WTC11 (cell line): Measurements from ENCODE around the gene PIAS2.

ENCODE experiments used
- ATF1 ChIP-seq: sonication (generic); formaldehyde crosslinking; IDR thresholded peaks from 2 replicates; pipeline ENCODE4 v1.8.1; 2023; ENCODE audit warnings: mild to moderate bottlenecking, moderate library complexity, missing genetic modification reagents
- CBFB ChIP-seq: sonication (generic); formaldehyde crosslinking; IDR thresholded peaks from 2 replicates; pipeline ENCODE4 v1.8.1; 2022; ENCODE audit warnings: mild to moderate bottlenecking, low read depth, missing genetic modification reagents
- ELF4 ChIP-seq: sonication (generic); formaldehyde crosslinking; IDR thresholded peaks from 2 replicates; pipeline ENCODE4 v1.8.1; 2022; ENCODE audit warnings: low read depth, mild to moderate bottlenecking, moderate library complexity, missing genetic modification reagents
- ETV6 ChIP-seq: sonication (generic); formaldehyde crosslinking; IDR thresholded peaks from 2 replicates; pipeline ENCODE4 v1.8.1; 2022; ENCODE audit warnings: mild to moderate bottlenecking, missing genetic modification reagents
- FOXP1 ChIP-seq: sonication (generic); formaldehyde crosslinking; IDR thresholded peaks from 2 replicates; pipeline ENCODE4 v1.8.0; 2022; ENCODE audit warnings: missing genetic modification reagents, mild to moderate bottlenecking, moderate library complexity, borderline replicate concordance
- NFYB ChIP-seq: sonication (generic); formaldehyde crosslinking; conservative IDR thresholded peaks from 2 replicates; pipeline ENCODE4 v1.8.0; 2022; ENCODE audit warnings: low read depth, missing genetic modification reagents
- TCF7 ChIP-seq: sonication (generic); formaldehyde crosslinking; IDR thresholded peaks from 2 replicates; pipeline ENCODE4 v1.8.0; 2022; ENCODE audit warnings: mild to moderate bottlenecking, low read depth, missing genetic modification reagents, moderate library complexity
- TF ChIP-seq, protein P1 (sequence below): fragments of 200-600 bp; IDR thresholded peaks from 2 replicates; pipeline ENCODE4 v1.8.0; 2022; ENCODE audit warnings: antibody characterized with exemption
- TF ChIP-seq, protein P2 (sequence below): sonication (generic); formaldehyde crosslinking; conservative IDR thresholded peaks from 2 replicates; pipeline ENCODE4 v1.8.1; 2022; ENCODE audit warnings: mild to moderate bottlenecking, missing genetic modification reagents
- TF ChIP-seq, protein P3 (sequence below): sonication (generic); formaldehyde crosslinking; IDR thresholded peaks from 2 replicates; pipeline ENCODE4 v1.8.1; 2022; ENCODE audit warnings: mild to moderate bottlenecking, moderate library complexity, missing genetic modification reagents
- TF ChIP-seq, protein P4 (sequence below): fragments of 250-450 bp; sonication (Bioruptor Pico); IDR thresholded peaks from 2 replicates; pipeline ENCODE4 v2.1.2; 2022; ENCODE audit warnings: mild to moderate bottlenecking, moderate library complexity

DNA sequence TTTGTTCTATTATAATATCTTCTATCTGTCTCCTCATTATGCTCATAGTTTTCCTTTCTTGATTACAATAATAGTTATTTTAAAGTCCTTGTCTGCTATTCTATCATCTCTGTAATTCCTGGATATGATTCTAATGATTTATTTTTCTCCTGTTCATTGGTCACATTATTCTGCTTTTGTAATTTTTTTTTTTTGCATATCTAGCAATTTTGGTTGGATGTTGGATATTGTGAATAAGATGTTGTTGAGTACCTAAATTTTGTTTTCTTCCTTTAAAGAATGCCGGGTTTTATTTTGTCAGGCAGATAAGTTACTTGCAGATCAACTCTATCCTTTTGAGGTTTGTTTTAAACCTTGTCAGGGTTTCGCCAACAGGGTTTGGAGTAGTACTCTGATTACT, 25.3 kb upstream of the PIAS2 start:
- TF ChIP-seq ETV6 (CRISPR knock-in tag) (no peak), NFYB (no peak), TCF7 (CRISPR knock-in tag) (no peak), ATF1 (no peak), CBFB (CRISPR knock-in tag) (no peak), ELF4 (CRISPR knock-in tag) (no peak), FOXP1 (CRISPR knock-in tag) (no peak)
- TF ChIP-seq, protein P1, sequence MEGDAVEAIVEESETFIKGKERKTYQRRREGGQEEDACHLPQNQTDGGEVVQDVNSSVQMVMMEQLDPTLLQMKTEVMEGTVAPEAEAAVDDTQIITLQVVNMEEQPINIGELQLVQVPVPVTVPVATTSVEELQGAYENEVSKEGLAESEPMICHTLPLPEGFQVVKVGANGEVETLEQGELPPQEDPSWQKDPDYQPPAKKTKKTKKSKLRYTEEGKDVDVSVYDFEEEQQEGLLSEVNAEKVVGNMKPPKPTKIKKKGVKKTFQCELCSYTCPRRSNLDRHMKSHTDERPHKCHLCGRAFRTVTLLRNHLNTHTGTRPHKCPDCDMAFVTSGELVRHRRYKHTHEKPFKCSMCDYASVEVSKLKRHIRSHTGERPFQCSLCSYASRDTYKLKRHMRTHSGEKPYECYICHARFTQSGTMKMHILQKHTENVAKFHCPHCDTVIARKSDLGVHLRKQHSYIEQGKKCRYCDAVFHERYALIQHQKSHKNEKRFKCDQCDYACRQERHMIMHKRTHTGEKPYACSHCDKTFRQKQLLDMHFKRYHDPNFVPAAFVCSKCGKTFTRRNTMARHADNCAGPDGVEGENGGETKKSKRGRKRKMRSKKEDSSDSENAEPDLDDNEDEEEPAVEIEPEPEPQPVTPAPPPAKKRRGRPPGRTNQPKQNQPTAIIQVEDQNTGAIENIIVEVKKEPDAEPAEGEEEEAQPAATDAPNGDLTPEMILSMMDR: no peak
- TF ChIP-seq, protein P2, sequence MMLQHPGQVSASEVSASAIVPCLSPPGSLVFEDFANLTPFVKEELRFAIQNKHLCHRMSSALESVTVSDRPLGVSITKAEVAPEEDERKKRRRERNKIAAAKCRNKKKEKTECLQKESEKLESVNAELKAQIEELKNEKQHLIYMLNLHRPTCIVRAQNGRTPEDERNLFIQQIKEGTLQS (CRISPR knock-in tag): no peak
- TF ChIP-seq, protein P3, sequence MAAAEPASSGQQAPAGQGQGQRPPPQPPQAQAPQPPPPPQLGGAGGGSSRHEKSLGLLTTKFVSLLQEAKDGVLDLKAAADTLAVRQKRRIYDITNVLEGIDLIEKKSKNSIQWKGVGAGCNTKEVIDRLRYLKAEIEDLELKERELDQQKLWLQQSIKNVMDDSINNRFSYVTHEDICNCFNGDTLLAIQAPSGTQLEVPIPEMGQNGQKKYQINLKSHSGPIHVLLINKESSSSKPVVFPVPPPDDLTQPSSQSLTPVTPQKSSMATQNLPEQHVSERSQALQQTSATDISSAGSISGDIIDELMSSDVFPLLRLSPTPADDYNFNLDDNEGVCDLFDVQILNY: no peak
- TF ChIP-seq, protein P4, sequence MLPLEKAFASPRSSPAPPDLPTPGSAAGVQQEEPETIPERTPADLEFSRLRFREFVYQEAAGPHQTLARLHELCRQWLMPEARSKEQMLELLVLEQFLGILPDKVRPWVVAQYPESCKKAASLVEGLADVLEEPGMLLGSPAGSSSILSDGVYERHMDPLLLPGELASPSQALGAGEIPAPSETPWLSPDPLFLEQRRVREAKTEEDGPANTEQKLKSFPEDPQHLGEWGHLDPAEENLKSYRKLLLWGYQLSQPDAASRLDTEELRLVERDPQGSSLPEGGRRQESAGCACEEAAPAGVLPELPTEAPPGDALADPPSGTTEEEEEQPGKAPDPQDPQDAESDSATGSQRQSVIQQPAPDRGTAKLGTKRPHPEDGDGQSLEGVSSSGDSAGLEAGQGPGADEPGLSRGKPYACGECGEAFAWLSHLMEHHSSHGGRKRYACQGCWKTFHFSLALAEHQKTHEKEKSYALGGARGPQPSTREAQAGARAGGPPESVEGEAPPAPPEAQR (CRISPR knock-in tag): no peak
